Umbilical cord (tissue), 2 donors: Measurements from ENCODE around the gene DCP1A. TPM values are rescaled to one million over a fixed set of nuclear protein-coding genes. Genes with fewer than 3 reads are reported as not detected.
"Not testable (repeated sequence)": the region's sequence is repeated elsewhere in the genome, so short reads cannot be mapped to it uniquely, and the experiment has no call there.

Source experiments
- DNase-seq: peaks from one replicate; pipeline ENCODE4 v3.0.0-alpha.2; 2015; ENCODE audit warnings: low spot score
- total RNA-seq: library from RNA; depleted of rRNA; stranded (reverse); fragments of >200 nt; gene quantifications from one replicate; pipeline ENCODE4 v1.2.3, GENCODE V29; 2014; ENCODE audit warnings: low replicate concordance; ENCODE audit not compliant: insufficient read depth

The DCP1A gene
- total RNA-seq, result 12.8 TPM

- peak; percentile 99 for DNase-seq
These were observed at the start of gene DCP1A for GRCh38 chr3:53347261-53348064. Gene DCP1A, minus strand, starts transcription at chr3:53347543. Its CDS starts 26 bp downstream, at chr3:53347517.

GRCh38 chr3:53384465-53385423 is 37.4 kb upstream of the DCP1A start:
- DNase-seq, result no peak

GRCh38 chr3:53382106-53382505 is 34.8 kb upstream of the DCP1A start:
- DNase-seq, result no peak

- no peak for DNase-seq
These were observed 33.0 kb upstream of the DCP1A start for GRCh38 chr3:53380306-53380705.

- no peak for DNase-seq
These were observed 32.6 kb upstream of the DCP1A start for GRCh38 chr3:53379898-53380297.

- DNase-seq, result no peak
These were observed 30.5 kb upstream of the DCP1A start for GRCh38 chr3:53377794-53378193.

GRCh38 chr3:53376679-53377078 is 29.3 kb upstream of the DCP1A start:
- DNase-seq, result no peak

GRCh38 chr3:53375019-53375418 is 27.7 kb upstream of the DCP1A start:
- DNase-seq, result peak; percentile 47

GRCh38 chr3:53370719-53371118 is 23.4 kb upstream of the DCP1A start:
- DNase-seq, result not testable (repeated sequence)

GRCh38 chr3:53361852-53362251 is 14.5 kb upstream of the DCP1A start:
- DNase-seq, result no peak

GRCh38 chr3:53357458-53357857 is 10.1 kb upstream of the DCP1A start:
- DNase-seq, result no peak

- DNase-seq, result no peak
These were observed 7.7 kb upstream of the DCP1A start for GRCh38 chr3:53354945-53355498.

- DNase-seq, result no peak
These were observed 5.9 kb upstream of the DCP1A start for GRCh38 chr3:53353202-53353601.

GRCh38 chr3:53350652-53351051 is 3.3 kb upstream of the DCP1A start:
- DNase-seq, result peak; percentile 55

- DNase-seq, result not testable (repeated sequence)
These were observed 775 bp upstream of the DCP1A start for GRCh38 chr3:53348118-53348517.

- DNase-seq, result no peak
These were observed 452 bp downstream of the DCP1A start for GRCh38 chr3:53346922-53347260.

- peak; percentile 38 for DNase-seq
These were observed 829 bp downstream of the DCP1A start for GRCh38 chr3:53346514-53346913.

- no peak for DNase-seq
These were observed 5.0 kb downstream of the DCP1A start for GRCh38 chr3:53342353-53342752.

GRCh38 chr3:53337167-53337940 is 10.0 kb downstream of the DCP1A start:
- no peak for DNase-seq

GRCh38 chr3:53334742-53335141 is 12.6 kb downstream of the DCP1A start:
- DNase-seq, result no peak

GRCh38 chr3:53331871-53332270 is 15.5 kb downstream of the DCP1A start:
- no peak for DNase-seq
